GM21737 (cell line): Measurements from ENCODE around the gene WDR27.
"Not testable (repeated sequence)": the region's sequence is repeated elsewhere in the genome, so short reads cannot be mapped to it uniquely, and the experiment has no call there.

ENCODE experiments used
- ATAC-seq: cut with Tn5 transposase; IDR thresholded peaks from one replicate; pipeline ENCODE4 v1.9.1; 2021; ENCODE audit warnings: mild to moderate bottlenecking, moderate library complexity; ENCODE audit not compliant: unreplicated experiment

The WDR27 gene

GRCh38 chr6:169452117-169452868 lies 249.5 kb downstream of the WDR27 start:
- no peak for ATAC-seq

- no peak for ATAC-seq
Measured at GRCh38 chr6:169451065-169451838, 250.6 kb downstream of the WDR27 start.

GRCh38 chr6:169450097-169450496 lies 251.7 kb downstream of the WDR27 start:
- ATAC-seq = no peak

GRCh38 chr6:169449221-169449620 lies 252.6 kb downstream of the WDR27 start:
- no peak for ATAC-seq

GRCh38 chr6:169445661-169446581 lies 255.9 kb downstream of the WDR27 start:
- ATAC-seq = no peak

- no peak for ATAC-seq
Measured at GRCh38 chr6:169445227-169445626, 256.6 kb downstream of the WDR27 start.

- no peak for ATAC-seq
Measured at GRCh38 chr6:169441292-169441691, 260.5 kb downstream of the WDR27 start.

GRCh38 chr6:169439710-169440109 lies 262.1 kb downstream of the WDR27 start:
- ATAC-seq = no peak

- not testable (repeated sequence) for ATAC-seq
Measured at GRCh38 chr6:169434554-169434953, 267.3 kb downstream of the WDR27 start.

GRCh38 chr6:169429001-169429400 lies 272.8 kb downstream of the WDR27 start:
- no peak for ATAC-seq

- no peak for ATAC-seq
Measured at GRCh38 chr6:169428532-169428931, 273.3 kb downstream of the WDR27 start.

- ATAC-seq = no peak
Measured at GRCh38 chr6:169427856-169428255, 274.0 kb downstream of the WDR27 start.

- no peak for ATAC-seq
Measured at GRCh38 chr6:169426611-169427010, 275.2 kb downstream of the WDR27 start.

- ATAC-seq = no peak
Measured at GRCh38 chr6:169425628-169426370, 276.0 kb downstream of the WDR27 start.

- ATAC-seq = no peak
Measured at GRCh38 chr6:169424821-169425240, 277.0 kb downstream of the WDR27 start.

- ATAC-seq = no peak
Measured at GRCh38 chr6:169424149-169424804, 277.6 kb downstream of the WDR27 start.

GRCh38 chr6:169421586-169422264 lies 280.1 kb downstream of the WDR27 start:
- no peak for ATAC-seq

- no peak for ATAC-seq
Measured at GRCh38 chr6:169420912-169421543, 280.8 kb downstream of the WDR27 start.

- no peak for ATAC-seq
Measured at GRCh38 chr6:169417101-169417500, 284.7 kb downstream of the WDR27 start.
